ENCODE measurements around the gene SRGAP1.
"Not testable (repeated sequence)": the region's sequence is repeated elsewhere in the genome, so short reads cannot be mapped to it uniquely, and the experiment has no call there.

SRGAP1 gene

DNA sequence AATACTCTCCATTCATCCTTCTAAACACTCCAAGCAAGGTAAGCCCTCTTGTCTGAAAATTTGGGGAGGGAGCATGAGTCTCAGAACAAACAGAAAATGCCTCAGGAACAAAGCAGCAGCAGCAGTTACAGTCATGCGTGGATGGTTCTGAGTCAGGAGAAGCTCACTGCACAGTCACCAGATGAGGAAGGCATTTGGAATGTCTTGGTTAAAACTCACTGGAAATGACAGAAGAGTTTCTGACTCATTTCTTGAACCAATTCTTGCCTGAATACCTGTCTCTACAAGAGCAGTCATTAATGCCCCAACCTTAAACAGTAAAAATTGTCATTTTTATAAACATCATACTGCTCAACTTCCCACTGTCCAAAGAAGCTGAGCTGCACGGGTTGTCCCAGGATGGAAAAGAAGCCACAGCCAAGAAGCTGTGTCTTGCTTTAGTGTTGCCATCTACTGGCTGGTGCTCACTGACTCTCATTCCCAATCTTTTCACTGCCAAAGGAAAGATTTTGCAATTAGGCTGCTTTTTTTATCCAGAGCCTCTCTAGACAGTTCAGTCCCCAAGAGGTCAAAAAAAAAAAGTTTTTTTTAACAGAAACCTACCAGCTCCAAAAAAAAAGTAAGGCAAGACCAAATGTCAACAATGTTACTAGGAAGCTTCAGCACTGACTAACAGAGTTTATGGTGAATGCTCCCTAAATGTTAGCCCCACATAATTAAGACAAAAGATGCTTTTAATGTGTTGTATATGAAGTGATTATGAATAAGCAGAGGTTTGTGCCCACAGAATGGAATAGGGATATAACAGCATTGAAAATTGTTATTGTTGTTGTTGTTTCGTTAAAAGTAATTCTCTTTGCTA, 337.2 kb downstream of the SRGAP1 start:
- no peak for DNase-seq

DNA sequence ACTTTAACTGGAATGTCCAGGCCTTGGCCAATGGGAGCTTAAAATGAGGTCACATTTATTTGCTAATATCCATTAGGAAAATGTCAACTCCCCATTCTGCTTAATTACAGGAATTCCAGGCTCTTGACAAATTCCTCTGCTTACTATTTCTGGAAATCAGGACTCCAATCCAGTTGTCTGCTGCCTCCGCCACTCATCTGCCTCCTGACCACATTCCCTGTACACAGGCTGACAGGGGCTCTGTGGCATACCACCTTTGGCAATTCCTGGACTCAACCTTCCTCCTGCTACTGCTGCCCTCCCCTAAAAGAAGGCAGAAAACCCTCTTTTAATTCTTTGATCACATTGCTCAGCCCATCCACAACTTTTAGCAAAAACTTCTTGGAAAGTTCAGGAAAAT, 339.7 kb downstream of the SRGAP1 start:
- DNase-seq, result no peak

DNA sequence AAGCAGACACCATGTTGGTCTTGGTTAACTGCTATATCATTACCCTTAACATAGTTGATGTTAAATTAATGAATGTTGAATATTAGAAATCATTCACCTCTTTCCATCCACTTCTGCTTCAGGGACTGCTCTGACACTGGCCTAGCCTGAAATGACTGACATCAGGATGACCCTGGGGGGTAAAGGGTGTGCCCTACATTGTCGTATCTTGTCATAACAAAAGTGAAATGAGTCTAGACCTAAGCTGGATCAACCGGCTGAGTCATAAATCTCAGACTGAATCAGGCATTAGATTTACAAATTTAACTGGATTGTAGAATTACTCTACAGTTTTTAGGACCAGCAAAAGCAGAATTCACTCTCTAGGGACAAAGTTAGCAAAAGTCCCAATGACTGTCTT, 342.3 kb downstream of the SRGAP1 start:
- no peak for DNase-seq

DNA sequence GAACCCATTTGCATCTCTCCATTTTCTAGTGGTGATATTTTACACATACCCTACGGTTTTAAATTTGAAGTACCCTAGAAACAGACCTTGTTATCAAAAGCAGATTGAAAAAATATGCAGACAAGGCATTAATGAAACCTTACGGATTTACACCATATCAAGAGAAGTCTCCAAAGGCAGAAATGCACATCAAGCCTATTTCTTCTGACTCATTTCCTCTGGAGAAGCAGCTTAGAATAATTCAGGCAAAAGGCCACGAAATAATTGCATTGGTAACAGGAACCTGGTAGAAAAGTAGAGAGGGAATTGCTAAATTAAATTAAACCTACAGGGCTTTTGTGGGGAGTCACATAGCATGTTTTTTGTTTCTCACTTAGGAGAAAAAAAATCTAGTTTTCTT, 342.9 kb downstream of the SRGAP1 start:
- DNase-seq, result no peak

DNA sequence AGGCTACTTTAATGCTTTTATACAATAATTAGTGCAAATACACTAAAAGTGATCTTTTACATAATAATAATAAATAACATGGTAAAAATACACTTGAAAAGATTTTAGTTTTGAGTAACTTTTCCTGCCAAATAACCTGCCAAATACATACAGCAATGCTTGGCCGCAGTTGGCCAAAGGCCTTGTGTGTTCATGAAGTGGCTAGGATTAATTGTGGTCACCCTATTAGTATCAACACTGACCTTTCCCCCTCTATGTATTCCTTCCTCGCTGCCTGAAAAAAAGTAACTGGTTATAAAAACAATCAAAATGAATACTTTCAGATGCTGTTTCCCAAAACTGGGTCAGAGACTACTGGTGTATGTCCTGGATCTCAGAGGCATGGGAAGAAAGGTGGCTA, 343.3 kb downstream of the SRGAP1 start:
- DNase-seq, result no peak

DNA sequence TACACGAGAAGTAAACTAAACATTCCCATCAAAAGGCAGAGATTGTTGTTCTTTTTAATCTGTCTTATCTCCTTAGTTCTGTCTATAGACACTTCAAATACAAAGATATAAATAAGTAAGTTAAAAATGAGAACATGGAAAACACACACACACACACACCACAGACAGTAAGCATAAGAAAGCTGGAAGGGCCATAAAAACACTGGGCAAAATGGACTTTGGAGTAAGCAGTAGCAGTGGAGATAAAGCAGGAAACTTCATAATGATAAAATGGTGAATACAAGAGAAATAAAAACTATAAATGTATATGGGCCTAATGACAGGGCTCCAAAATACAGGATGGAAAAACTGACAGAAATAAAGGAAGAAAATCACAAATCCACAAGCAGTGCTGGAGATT, 345.0 kb downstream of the SRGAP1 start:
- DNase-seq, result no peak

DNA sequence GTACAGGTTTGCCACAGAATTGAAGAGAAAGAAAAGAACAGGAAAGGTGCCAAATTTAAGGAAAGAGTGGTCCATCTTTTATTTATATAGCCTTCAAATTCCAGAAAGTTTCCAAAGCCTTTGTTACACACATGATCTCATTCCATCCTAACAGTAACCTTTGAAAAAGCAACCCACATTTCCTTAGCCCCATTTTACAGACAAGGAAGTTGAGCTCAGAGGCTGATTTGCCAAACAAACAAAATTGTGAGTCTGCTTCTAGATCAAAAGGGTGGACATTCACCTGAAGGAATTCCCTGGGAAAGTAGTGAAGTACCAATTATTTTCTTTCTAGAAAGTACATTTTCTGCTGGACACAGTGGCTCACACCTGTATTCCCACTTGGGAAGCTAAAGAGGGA, 345.6 kb downstream of the SRGAP1 start:
- DNase-seq, result no peak

DNA sequence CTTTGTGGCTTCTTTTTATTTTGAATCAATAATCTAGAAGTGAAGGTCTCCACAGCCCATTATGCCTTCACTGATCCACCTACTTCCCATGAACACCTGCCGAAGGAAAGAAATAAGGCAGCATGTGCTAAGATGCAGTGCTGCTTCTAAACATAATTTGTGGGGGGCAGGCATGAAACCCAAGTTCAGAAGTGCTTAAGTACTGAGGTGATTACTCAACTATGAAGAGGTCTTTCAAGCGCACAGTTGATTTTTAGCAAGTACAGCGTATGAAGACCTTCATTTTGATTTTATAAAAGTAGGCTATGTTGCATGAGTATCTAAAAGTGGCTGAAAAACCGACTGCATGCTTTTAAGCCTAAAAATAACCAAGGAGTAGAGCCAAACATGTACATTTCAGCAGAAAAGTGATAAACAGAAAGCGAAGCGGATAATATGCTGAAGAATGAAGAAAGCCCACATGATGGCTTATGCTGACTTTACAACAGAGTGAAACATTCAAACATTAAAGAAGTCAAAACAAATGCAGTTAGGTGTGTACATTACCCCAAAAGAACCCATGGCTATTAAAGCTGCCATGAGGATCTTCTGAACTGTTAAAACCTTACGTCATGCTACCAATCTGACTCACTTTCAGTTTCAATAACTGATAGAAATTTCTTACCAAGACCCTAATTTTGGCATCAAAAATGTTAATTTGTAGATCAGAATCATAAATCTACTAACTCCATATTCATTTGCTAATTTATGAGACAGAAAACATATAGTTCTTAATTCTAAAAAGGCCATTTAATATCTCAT, 348.3 kb downstream of the SRGAP1 start:
- no peak for DNase-seq

DNA sequence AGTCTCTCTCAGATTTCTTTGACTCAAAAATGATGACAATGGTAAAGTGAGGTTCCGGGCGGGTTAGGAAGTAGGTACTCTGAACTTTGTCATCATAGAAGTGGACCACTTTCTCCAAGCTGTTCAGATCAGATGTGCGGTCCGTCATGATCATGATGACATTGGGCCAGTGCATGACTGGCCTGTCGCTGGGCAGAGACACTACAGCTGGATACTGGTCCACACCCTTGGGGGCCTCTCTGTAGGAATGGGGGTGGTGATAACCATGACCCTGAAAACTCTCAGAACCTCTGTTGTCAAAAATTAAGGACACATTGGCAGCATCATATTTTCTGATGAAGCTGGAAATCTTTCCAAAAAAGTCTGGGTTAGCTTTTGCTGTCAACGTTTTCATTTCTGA, 349.4 kb downstream of the SRGAP1 start:
- no peak for DNase-seq

DNA sequence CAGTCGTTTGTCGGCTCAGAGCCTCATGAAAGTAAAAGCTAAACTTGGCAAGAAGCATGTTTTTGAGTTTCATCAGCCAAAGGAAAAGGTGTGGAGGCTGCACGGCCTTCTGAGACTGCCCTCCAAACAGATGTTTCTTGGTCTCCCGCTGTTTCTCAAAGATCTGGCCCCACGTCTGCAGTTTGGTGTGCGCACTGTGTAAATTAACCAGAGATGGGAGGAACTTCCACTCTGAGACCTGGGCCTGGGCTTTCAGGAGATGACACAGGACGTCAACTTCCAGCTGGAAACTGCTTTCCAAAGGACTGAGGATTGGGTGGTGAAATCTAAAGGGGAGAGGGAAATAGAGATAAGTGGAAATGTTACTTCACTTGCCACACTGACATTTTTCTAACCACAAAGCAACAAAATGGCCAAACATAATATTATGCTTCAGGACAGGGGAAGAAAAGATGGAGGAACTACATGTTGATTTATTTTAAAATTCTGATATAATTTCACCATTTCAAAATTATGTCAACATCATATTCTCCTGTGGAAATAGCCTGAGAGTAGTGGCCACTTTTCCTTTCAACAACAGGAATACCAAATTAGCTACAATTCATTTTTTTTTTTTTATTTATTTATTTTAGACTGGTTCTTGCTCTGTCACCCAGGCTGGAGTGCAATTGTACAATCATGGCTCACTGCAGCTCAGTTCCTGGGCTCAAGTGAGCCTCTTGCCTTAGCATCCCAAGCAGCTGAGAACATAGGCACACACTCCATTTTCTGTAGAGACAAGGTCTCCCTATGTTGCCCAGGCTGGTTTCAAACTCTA, 350.0 kb downstream of the SRGAP1 start:
- DNase-seq, result no peak

DNA sequence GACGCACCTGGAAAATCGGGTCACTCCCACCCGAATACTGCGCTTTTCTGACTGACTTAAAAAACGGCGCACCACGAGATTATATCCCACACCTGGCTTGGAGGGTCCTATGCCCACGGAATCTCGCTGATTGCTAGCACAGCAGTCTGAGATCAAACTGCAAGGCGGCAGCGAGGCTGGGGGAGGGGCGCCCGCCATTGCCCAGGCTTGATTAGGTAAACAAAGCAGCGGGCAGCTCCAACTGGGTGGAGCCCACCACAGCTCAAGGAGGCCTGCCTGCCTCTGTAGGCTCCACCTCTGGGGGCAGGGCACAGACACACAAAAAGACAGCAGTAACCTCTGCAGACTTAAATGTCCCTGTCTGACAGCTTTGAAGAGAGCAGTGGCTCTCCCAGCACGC, 351.3 kb downstream of the SRGAP1 start:
- DNase-seq, result not testable (repeated sequence)

DNA sequence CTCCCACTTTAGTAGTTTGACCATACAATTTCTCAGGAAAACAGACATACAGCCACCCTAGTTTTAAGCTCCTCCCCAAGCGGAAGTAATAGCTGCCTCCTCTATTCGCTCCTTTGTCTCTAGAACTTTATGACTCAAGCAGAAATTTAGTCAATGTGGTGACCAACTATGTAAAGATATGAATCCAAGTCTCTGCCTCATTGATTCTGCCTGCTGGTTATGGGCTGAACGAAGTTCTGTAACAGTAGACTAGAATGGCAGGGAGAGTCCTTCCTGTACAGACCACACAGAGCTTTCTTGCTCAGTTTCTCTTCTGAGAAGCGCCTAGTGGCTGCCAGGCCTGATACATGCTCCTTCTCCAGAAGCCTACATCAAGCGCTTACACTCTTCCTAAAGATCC, 358.5 kb downstream of the SRGAP1 start:
- no peak for DNase-seq

DNA sequence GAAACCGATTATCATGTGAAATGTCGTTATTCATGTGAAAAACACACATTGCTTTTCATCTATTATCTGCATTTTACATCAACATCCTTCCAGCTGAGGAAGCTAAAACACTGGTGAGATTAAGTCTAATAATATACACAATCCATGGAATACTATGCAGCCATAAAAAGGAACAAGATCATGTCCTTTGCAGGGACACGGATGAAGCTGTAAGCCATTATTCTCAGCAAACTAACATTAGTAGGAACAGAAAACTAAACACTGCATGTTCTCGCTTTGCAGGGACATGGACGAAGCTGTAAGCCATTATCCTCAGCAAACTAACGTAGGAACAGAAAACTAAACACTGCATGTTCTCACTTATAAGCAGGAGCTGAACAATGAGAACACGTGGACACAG, 359.3 kb downstream of the SRGAP1 start:
- no peak for DNase-seq

DNA sequence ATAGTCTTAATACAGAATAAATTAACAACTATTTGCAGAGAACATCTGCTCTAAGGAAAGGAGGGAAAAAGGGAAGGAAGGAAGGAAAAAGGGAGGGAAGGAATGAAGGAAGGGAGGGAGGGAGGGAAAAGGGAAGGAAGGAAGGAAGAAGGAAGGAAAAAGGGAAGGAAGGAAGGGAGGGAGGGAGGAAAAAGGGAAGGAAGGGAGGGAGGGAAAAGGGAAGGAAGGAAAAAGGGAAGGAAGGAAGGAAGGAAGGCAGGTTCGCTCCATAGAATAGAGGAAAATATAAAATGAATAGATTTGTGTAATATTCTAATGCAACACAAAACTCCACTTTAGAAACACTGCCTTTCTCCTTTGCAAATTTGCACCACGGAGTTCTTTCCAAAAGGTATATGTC, 361.0 kb downstream of the SRGAP1 start:
- DNase-seq, result no peak

DNA sequence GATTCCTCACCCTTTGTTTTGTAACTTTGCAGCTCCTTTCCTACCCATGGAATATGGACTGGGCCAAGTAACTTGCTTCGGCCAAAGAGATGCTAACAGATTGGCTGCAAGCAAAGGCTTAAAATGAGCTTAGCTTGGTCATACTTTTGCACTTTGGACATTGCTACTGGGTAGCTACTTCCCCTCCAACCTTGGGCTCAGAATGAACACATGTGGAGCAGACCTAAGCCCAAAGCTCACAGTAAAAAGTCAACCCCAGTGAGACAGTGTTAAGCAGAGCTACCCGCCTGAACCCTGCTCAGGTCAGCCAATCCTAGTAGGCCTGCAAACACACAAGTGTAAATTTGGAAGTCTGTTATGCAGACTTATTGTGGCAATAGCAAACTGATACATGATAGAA, 363.0 kb downstream of the SRGAP1 start:
- no peak for DNase-seq

All from CD4-positive, alpha-beta T cell treated with Interferon gamma for 1 hour (primary cell).